Activated gamma-delta T cell (primary cell): ENCODE measurements around the gene HOTAIR.
A peak's percentile ranks its signal among the peaks of the same experiment; 100 is the strongest.

ENCODE experiments used
- DNase-seq: peaks from one replicate; lab custom pipeline; 2025; lab: John Stamatoyannopoulos, UW
- total RNA-seq, 2 donors: gene quantifications; one replicate each; lab custom pipeline; 2026; lab: John Stamatoyannopoulos, UW

Gene HOTAIR
- total RNA-seq: 0 to 0.17 reads per million in 2 donors

- no peak for DNase-seq
Observed at GRCh38 chr12:53974084-53975063, at the start of gene HOTAIR. HOTAIR (minus strand) TSS chr12:53974954.

- DNase-seq: no peak
Observed at GRCh38 chr12:54024127-54024526, 49.4 kb upstream of the HOTAIR start.

GRCh38 chr12:54022960-54023884 lies 48.5 kb upstream of the HOTAIR start:
- no peak for DNase-seq

- DNase-seq: no peak
Observed at GRCh38 chr12:54021432-54022013, 46.8 kb upstream of the HOTAIR start.

- no peak for DNase-seq
Observed at GRCh38 chr12:54020591-54021405, 46.0 kb upstream of the HOTAIR start.

GRCh38 chr12:54019924-54020590 lies 45.3 kb upstream of the HOTAIR start:
- DNase-seq: no peak

- no peak for DNase-seq
Observed at GRCh38 chr12:54019091-54019811, 44.5 kb upstream of the HOTAIR start.

- no peak for DNase-seq
Observed at GRCh38 chr12:54018468-54018984, 43.8 kb upstream of the HOTAIR start.

- peak; percentile 70 for DNase-seq
Observed at GRCh38 chr12:54017878-54018467, 43.2 kb upstream of the HOTAIR start.

- no peak for DNase-seq
Observed at GRCh38 chr12:54017027-54017788, 42.5 kb upstream of the HOTAIR start.

GRCh38 chr12:54016478-54016964 lies 41.8 kb upstream of the HOTAIR start:
- no peak for DNase-seq

- no peak for DNase-seq
Observed at GRCh38 chr12:54016051-54016450, 41.3 kb upstream of the HOTAIR start.

GRCh38 chr12:54015018-54015931 lies 40.5 kb upstream of the HOTAIR start:
- no peak for DNase-seq

- DNase-seq: no peak
Observed at GRCh38 chr12:54014377-54015017, 39.7 kb upstream of the HOTAIR start.

- no peak for DNase-seq
Observed at GRCh38 chr12:54012631-54013409, 38.1 kb upstream of the HOTAIR start.
